GM19035 (cell line): ENCODE results near the gene NEDD4.
A peak's percentile ranks its signal among the peaks of the same experiment; 100 is the strongest.
"Not testable (repeated sequence)": the region's sequence is repeated elsewhere in the genome, so short reads cannot be mapped to it uniquely, and the experiment has no call there.

Source experiments
- ATAC-seq: cut with Tn5 transposase; IDR thresholded peaks from one replicate; pipeline ENCODE4 v1.9.1; 2021; ENCODE audit not compliant: unreplicated experiment

NEDD4 gene

GRCh38 chr15:55897560-55898336, 95.7 kb downstream of the NEDD4 start:
- no peak for ATAC-seq

DNA sequence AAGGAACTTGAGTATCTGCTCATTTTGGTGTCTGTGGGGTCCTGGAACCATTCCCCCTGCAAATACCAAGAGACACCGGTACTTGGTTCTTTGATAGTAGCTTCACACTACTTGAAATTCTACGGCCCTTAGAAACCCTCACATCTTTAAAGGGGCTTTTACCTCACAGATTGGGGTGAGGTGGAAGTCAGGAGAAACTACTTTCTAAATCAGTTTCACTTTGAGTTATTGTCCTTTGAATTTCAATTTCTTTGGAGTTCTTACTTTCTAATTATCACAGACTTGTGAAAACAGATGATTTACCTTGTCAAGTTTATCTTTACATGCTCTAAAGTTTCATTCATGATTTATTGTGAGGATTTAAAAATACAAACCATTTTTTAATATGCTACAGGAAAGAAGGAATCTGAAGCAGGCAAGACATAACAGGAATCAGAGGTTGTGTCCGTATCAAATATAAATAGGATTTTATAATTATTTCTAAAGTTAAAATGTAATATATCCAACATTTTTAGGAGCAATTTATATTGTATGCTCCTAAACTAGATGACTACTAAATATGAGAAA, 98.9 kb downstream of the NEDD4 start:
- ATAC-seq = no peak

GRCh38 chr15:55893852-55894251, 99.6 kb downstream of the NEDD4 start:
- ATAC-seq = no peak

DNA sequence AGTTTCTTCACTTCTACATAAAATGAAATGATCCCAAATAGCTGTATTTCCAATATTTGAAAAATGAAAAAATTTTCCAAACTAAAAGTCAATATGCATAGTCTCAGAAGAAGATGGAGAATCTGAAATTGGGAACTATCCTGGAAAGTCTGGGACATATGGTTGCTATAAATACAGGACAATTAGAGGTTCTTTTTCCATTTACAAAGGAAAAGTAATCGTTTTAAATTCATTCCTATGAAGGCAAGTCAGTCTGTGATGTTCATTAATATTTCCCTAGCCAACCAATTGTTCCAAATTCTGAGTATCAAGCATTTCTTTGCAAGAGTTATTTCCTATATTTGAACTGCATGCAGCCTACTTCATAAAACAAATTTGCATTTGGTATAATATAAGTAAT, 102.2 kb downstream of the NEDD4 start:
- no peak for ATAC-seq

DNA sequence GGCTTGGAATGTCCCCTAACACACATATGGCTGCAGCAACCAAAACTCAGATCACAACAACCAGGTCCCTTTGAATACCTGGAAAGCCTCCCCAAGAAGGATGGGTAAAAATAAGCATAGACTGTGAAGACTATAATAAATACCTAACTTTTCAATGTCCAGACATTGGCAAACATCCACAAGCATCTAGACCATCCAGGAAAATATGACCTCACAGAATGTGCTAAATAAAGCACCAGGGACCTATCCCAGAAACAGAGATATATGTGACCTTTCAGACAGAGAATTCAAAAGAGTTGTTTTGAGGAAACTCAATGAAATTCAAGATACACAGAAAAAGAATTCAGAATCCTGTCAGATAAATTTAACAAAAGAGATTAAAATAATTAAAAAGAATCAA, 109.2 kb downstream of the NEDD4 start:
- ATAC-seq = no peak

DNA sequence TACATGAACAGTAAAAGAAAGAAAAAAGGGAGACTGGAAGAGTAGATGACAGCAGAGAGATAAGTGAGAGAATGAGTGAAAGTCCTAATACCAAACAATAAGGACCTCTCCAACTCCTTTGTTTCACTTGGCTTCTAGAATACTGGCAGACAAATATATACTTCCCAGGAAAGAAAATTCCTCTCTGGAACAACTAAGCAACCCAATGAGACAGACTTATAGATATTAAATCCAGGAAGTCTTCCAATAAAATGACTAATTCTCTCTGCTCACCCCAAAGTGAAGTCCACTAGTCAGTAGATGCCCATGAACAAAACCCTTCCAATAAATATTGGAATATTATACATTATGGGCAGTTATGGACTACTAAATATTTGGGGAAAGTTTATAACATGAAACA, 114.2 kb downstream of the NEDD4 start:
- no peak for ATAC-seq

- no peak for ATAC-seq
Measured at GRCh38 chr15:55873024-55873720, 120.2 kb downstream of the NEDD4 start.

GRCh38 chr15:55872471-55872870, 120.9 kb downstream of the NEDD4 start:
- ATAC-seq = no peak

- ATAC-seq = no peak
Measured at GRCh38 chr15:55869660-55870059, 123.8 kb downstream of the NEDD4 start.

DNA sequence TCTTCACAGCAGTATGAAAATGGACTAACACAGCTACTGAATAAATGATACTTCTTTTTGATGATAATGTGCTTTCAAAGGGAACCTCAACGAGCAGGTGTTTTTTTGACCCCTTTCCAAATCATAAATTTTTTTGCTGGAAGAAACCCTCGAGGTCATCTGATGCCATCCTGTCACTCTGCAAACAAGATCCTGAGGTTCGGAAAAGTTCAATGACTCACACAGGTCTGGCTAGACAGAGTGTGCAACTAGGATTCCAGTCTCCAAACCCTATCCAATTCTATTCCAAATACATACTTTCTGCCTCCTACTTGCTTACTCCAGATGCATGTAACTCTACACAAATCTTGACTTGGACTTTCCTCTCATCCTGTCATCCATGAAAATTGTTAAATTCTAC, 124.7 kb downstream of the NEDD4 start:
- no peak for ATAC-seq

DNA sequence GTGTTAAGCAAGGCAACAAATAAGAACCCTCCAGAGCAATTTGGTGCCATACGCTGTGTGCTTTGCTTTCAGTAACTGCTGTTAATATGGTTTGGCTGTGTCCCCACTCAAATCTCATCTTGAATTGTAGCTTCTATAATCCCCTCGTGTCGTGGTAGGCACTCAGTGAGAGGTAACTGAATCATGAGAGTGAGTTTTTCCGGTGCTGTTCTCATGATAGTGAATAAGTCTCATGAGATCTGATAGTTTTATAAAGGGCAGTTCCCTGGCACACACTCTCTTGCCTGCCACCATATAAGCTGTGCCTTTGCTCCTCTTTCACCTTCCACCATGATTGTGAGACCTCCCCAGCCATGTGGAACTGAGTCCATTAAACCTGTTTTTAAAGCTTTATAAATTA, 125.1 kb downstream of the NEDD4 start:
- ATAC-seq = not testable (repeated sequence)

DNA sequence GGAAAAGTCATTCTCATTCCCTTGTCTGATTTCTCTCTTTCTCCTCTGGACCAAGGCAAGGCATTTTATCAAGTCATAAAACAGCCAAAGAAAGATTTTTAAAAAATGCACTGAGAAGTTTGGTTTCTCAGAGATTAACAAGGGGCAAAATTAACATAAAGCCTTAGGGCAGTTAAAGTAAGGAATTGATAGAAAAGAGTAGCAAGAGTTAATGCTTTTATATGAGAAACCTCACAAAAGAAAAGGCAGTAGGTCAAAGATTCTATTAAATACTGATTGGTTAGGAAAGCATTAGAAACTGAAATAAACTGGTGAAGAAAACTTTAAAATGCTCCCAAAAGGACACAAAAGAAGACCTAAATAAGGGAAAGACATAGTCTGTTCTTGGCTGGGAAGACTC, 129.5 kb downstream of the NEDD4 start:
- no peak for ATAC-seq

DNA sequence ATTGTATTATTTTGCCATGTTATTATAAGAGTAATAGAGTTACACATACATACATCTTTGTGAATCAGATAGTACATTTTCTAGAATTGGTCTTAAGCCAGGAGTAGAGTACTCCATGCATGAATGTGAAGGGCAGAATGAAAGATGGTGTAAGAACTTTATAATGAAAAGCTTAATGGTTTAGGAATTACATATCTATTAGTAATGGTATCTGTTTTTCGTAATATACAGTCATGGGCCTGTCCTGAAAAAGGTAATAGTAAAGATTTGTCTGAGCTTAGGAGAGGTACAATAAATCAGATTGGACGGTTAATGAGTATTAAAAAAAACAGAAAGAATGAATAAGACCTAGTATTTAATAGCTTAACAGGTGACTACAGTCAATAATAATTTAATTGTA, 132.3 kb downstream of the NEDD4 start:
- ATAC-seq = no peak

- ATAC-seq = no peak
Measured at GRCh38 chr15:55860468-55860867, 132.9 kb downstream of the NEDD4 start.

DNA sequence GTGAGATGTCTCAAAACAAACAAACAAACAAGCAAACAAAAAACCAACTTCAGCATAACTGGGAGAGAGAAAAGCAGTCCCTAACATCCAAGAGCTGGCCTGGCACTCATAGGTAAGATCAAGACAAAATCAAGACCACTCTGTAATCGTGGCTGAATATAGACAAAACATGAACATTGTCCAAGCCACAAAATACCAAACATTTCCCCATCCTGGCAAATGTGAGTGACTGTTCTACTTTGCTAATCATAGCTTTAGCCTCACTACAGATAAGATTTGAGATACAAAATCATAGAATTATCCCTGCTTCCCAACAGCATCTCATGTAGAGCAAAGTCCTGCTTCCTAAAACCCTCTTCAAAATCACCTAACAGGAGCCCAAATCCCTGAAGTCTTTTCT, 133.7 kb downstream of the NEDD4 start:
- no peak for ATAC-seq

GRCh38 chr15:55858661-55859060, 134.8 kb downstream of the NEDD4 start:
- ATAC-seq = no peak

GRCh38 chr15:55856506-55857164, 136.8 kb downstream of the NEDD4 start:
- ATAC-seq = no peak

- ATAC-seq = no peak
Measured at GRCh38 chr15:55853134-55853533, 140.3 kb downstream of the NEDD4 start.

- ATAC-seq = peak; percentile 77
Measured at GRCh38 chr15:55846116-55846707, 147.2 kb downstream of the NEDD4 start.

DNA sequence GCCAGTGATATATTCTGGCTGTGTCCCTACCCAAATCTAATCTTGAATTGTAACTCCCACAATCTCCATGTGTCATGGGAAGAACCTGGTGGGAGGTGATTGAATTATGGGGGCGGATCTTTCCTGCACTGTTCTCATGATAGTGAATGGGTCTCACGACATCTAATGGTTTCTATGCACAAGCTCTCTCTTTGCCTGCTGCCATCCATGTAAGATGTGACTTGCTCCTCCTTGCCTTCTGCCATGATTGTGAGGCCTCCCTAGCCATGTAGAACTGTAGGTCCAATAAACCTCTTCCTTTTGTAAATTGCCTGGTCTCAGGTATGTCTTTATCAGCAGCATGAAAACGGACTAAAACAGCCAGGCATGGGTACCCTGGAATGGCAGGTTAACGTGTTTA, 150.5 kb downstream of the NEDD4 start:
- not testable (repeated sequence) for ATAC-seq

DNA sequence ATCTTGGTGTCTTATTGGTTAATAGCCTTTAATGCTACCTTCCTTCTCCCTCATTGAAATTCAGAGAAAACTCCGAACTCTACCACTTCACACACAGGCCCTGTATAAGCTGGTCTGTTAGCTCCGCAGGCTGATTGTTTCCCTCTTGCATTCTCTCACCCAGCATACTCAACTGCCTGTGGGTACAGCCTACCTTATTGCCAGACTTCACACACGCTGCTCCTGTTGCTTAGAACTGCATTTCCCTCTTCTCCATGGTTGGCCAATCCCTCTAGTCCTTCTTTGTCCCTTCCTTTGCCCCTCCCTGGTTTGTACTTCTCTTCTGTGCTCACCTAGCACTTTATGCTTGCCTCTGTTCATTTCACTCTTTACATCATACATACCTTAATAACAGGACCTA, 157.5 kb downstream of the NEDD4 start:
- ATAC-seq = no peak
